ENCODE results near the gene SLC15A3. TPM values are rescaled to one million over a fixed set of nuclear protein-coding genes. Genes with fewer than 3 reads are reported as not detected.

SLC15A3 gene
- total RNA-seq, 1 experiment from 2014 or later = 8.7 TPM

DNA sequence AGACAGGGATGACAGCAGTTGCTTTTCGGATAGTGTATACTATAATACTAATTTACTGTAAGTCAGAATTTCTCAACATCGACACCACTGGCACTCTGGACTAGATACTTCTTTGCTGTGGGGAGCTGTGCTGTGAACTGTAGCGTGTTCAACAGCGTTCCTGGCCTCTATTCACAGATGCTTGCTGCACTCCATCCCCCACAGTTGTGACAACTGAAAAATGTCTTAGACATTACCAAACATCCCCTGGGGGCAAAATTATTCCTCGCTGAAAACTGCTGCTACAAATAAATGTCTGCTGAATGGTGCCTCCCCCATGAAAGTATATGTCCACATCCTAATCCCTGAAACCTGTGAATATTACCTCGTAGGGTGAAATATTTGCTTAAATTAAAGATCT lies 7.5 kb upstream of the SLC15A3 start:
- H3K27ac ChIP-seq (ENCODE audit: low read length) = no peak overlapping the region
- ChIA-PET POLR2A (no interaction called here), CTCF (no interaction called here)
- H3K9me3 ChIP-seq (ENCODE audit: control insufficient read depth, insufficient read depth, low read depth, low read length) = no peaks in the 10 kb centered on the region
- no peak for DNase-seq (ENCODE audit: low read depth, low spot score)
- TF ChIP-seq SIN3A (IDR thresholded peaks at IDR 0.05; ENCODE audit: borderline replicate concordance, insufficient read depth, low read depth, low read length) (no peak), POLR2AphosphoS5 (IDR thresholded peaks at IDR 0.05; ENCODE audit: low read depth, low read length) (no peak), TCF7L2 (IDR thresholded peaks at IDR 0.05; ENCODE audit: low read depth, low read length) (no peak)
- TF ChIP-seq, protein P1, sequence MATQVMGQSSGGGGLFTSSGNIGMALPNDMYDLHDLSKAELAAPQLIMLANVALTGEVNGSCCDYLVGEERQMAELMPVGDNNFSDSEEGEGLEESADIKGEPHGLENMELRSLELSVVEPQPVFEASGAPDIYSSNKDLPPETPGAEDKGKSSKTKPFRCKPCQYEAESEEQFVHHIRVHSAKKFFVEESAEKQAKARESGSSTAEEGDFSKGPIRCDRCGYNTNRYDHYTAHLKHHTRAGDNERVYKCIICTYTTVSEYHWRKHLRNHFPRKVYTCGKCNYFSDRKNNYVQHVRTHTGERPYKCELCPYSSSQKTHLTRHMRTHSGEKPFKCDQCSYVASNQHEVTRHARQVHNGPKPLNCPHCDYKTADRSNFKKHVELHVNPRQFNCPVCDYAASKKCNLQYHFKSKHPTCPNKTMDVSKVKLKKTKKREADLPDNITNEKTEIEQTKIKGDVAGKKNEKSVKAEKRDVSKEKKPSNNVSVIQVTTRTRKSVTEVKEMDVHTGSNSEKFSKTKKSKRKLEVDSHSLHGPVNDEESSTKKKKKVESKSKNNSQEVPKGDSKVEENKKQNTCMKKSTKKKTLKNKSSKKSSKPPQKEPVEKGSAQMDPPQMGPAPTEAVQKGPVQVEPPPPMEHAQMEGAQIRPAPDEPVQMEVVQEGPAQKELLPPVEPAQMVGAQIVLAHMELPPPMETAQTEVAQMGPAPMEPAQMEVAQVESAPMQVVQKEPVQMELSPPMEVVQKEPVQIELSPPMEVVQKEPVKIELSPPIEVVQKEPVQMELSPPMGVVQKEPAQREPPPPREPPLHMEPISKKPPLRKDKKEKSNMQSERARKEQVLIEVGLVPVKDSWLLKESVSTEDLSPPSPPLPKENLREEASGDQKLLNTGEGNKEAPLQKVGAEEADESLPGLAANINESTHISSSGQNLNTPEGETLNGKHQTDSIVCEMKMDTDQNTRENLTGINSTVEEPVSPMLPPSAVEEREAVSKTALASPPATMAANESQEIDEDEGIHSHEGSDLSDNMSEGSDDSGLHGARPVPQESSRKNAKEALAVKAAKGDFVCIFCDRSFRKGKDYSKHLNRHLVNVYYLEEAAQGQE (IDR thresholded peaks at IDR 0.05; ENCODE audit: insufficient read depth in 1 of 2, low read depth in 2 of 2, low read length in 1 of 2) = no peak
- TF ChIP-seq, protein P2, sequence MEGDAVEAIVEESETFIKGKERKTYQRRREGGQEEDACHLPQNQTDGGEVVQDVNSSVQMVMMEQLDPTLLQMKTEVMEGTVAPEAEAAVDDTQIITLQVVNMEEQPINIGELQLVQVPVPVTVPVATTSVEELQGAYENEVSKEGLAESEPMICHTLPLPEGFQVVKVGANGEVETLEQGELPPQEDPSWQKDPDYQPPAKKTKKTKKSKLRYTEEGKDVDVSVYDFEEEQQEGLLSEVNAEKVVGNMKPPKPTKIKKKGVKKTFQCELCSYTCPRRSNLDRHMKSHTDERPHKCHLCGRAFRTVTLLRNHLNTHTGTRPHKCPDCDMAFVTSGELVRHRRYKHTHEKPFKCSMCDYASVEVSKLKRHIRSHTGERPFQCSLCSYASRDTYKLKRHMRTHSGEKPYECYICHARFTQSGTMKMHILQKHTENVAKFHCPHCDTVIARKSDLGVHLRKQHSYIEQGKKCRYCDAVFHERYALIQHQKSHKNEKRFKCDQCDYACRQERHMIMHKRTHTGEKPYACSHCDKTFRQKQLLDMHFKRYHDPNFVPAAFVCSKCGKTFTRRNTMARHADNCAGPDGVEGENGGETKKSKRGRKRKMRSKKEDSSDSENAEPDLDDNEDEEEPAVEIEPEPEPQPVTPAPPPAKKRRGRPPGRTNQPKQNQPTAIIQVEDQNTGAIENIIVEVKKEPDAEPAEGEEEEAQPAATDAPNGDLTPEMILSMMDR (IDR thresholded peaks at IDR 0.05) = no peak
- in situ Hi-C loops (cut with HindIII; ENCODE audit: low pct_unique_long_range_greater_than_20kb, low sequenced_read_pairs) (no loop called here), intact Hi-C loops (cut with micrococcal nuclease; ENCODE audit: unreplicated experiment) (no loop called here)
- no peaks in the 10 kb centered on the region for H3K4me1 ChIP-seq (ENCODE audit: control insufficient read depth, insufficient read depth, low read length)
- H3K27me3 ChIP-seq (ENCODE audit: control insufficient read depth, insufficient read depth, low read length) = peaks cover 10% of the 10 kb centered on the region; the same call in 1 of the 2 replicates
- H3K36me3 ChIP-seq (ENCODE audit: control insufficient read depth, insufficient read depth, low read length) = no peaks in the 10 kb centered on the region
- no peak for ATAC-seq
- BruUV-seq (replicated peaks) = no TSS peak
- H3K4me3 ChIP-seq (ENCODE audit: low read depth in 2 of 2, low read length in 2 of 2) = no peak overlapping the region

DNA sequence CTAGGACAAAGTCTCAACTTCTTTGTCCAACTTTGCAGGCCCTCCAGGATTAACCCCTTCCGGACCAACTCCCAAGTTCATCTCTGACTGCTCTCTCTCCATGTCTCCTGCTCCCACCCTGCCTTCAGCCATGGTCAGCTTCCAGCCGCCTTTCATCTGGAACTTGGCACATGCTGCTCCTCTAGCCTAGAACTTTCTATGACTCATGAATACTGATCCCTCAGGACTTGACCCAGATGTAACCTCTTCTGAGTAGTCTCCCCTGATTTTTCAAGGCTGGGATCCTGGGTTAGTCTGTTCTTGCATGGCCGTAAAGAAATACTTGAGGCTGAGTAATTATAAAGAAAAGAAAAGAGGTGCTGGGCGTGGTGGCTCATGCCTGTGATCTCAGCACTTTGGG lies 5.2 kb upstream of the SLC15A3 start:
- Histone ChIP-seq H3K36me3 (ENCODE audit: control insufficient read depth, insufficient read depth, low read length) (no peaks in the 10 kb centered on the region), H3K4me3 (ENCODE audit: low read depth in 2 of 2, low read length in 2 of 2) (no peak overlapping the region), H3K27me3 (ENCODE audit: control insufficient read depth, insufficient read depth, low read length) (peaks cover 5% of the 10 kb centered on the region; the same call in 1 of the 2 replicates), H3K27ac (ENCODE audit: low read length) (no peak overlapping the region), H3K4me1 (ENCODE audit: control insufficient read depth, insufficient read depth, low read length) (no peaks in the 10 kb centered on the region), H3K9me3 (ENCODE audit: control insufficient read depth, insufficient read depth, low read depth, low read length) (no peaks in the 10 kb centered on the region)
- BruUV-seq (replicated peaks) = no TSS peak
- ATAC-seq = no peak
- CTCF ChIA-PET = no interaction called here
- in situ Hi-C loops (cut with HindIII; ENCODE audit: low pct_unique_long_range_greater_than_20kb, low sequenced_read_pairs) = no loop called here
- TF ChIP-seq SIN3A (IDR thresholded peaks at IDR 0.05; ENCODE audit: borderline replicate concordance, insufficient read depth, low read depth, low read length) (no peak), POLR2AphosphoS5 (IDR thresholded peaks at IDR 0.05; ENCODE audit: low read depth, low read length) (no peak), TCF7L2 (IDR thresholded peaks at IDR 0.05; ENCODE audit: low read depth, low read length) (no peak)
- TF ChIP-seq, protein P2 (IDR thresholded peaks at IDR 0.05) = no peak
- TF ChIP-seq, protein P1 (IDR thresholded peaks at IDR 0.05; ENCODE audit: insufficient read depth in 1 of 2, low read depth in 2 of 2, low read length in 1 of 2) = no peak
- intact Hi-C loops (cut with micrococcal nuclease; ENCODE audit: unreplicated experiment) = no loop called here
- DNase-seq (ENCODE audit: low read depth, low spot score) = no peak
- POLR2A ChIA-PET = no interaction called here

All from Panc1 (cell line).